ENCODE results near the gene COL27A1. TPM values are rescaled to one million over a fixed set of nuclear protein-coding genes. Genes with fewer than 3 reads are reported as not detected.
"Not testable (repeated sequence)": the region's sequence is repeated elsewhere in the genome, so short reads cannot be mapped to it uniquely, and the experiment has no call there.

Gene COL27A1
- total RNA-seq, 2 experiments from 2014 or later, result 0.50 to 1.2 TPM

DNA sequence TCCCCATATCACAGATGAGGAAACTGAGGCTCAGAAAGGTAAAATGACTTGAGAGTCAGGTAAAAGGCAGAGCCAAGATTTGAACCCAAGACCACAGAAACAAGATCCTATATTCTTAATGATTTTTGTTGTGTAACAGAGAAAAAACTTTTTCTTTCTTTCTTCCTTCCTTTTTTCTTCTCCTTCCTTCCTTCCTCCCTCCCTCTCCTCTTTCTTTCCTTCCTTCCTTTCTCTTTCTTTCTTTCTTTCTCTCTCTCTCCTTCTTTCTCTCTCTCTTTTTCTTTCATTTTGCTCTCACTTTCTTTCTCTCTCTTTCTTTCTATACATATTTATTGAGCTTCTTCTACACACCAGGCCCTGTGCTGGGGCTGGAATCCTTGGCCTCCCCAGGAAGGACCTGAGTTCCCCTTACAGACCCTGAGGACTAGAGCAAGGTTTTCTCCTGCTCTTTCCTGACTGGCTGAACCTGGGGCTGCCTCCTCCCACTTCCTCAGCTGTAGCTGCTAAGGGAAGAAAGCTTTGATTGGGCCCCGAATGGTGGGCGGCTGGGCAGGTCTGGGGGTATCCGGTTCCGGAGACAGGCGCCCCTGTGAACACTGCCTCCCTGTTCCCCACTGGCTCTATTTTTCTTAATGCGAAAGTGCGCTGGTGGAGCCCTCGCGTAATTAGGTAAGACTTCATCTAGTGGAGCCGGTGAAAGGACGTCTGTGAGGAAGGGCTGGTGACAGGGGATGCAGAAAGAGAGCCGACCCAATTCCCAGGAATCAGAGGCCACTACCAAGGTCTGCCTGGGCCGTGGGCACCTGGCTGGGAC lies 28.9 kb upstream of the COL27A1 start:
- Mint-ChIP-seq H3K4me3 (no peak overlapping the region), H3K27ac (no peak overlapping the region), H3K27me3 (peaks cover 4% of the 10 kb centered on the region), H3K36me3 (ENCODE audit: low read depth) (no peaks in the 10 kb centered on the region), H3K9me3 (no peaks in the 10 kb centered on the region), H3K4me1 (no peaks in the 10 kb centered on the region)
- ChIA-PET POLR2A (no interaction called here), CTCF (interaction anchor here (0.7 kb wide), 1 partner anchor 461 kb away, joined by 3 read pairs; the partner anchor contains the start of gene ATP6V1G1)
- no peak for DNase-seq

DNA sequence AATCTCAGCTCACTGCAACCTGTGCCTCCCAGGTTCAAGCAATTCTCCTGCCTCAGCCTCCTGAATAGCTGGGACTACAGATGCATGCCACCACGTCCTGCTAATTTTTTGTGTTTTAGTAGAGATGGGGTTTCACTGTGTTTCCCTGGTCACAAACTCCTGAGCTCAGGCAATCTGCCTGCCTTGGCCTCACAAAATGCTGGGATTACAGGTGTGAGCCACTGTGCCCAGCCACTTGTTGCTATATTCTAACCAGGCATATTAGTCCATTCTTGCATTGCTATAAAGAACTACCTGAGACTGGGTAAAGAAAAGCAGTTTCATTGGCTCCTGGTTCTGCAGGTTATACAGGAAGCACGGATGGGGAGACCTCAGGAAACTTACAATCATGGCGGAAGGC lies 26.6 kb upstream of the COL27A1 start:
- H3K4me3 Mint-ChIP-seq; CTCF ChIA-PET; H3K9me3 Mint-ChIP-seq; H3K36me3 Mint-ChIP-seq (ENCODE audit: low read depth); DNase-seq; H3K27me3 Mint-ChIP-seq; H3K4me1 Mint-ChIP-seq; POLR2A ChIA-PET; H3K27ac Mint-ChIP-seq: not testable (repeated sequence)

DNA sequence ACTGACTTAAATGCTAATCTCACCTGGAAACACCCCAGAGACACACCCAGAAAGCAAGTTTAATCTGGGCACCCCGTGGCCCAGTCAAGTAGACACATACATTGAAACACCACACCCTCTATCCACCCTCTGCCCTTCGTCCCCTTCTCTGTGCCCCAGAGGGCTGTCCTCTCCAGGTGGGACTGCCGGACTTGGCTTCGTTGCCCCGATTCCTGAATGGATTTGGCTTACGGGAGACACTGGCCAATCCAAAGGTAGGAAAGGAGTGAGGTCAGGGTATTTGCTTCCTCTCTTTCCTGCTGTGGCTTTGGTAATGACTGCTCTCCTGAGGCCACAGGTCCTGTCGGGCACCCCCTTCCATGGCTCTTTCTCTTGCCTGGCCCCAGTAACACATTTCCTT lies 25.2 kb upstream of the COL27A1 start:
- DNase-seq, result no peak
- no peaks in the 10 kb centered on the region for H3K4me1 Mint-ChIP-seq
- no peak overlapping the region for H3K4me3 Mint-ChIP-seq
- no peak overlapping the region for H3K27ac Mint-ChIP-seq
- no peaks in the 10 kb centered on the region for H3K36me3 Mint-ChIP-seq (ENCODE audit: low read depth)
- ChIA-PET POLR2A (no interaction called here), CTCF (no interaction called here)
- no peaks in the 10 kb centered on the region for H3K9me3 Mint-ChIP-seq
- peaks cover 7% of the 10 kb centered on the region for H3K27me3 Mint-ChIP-seq

DNA sequence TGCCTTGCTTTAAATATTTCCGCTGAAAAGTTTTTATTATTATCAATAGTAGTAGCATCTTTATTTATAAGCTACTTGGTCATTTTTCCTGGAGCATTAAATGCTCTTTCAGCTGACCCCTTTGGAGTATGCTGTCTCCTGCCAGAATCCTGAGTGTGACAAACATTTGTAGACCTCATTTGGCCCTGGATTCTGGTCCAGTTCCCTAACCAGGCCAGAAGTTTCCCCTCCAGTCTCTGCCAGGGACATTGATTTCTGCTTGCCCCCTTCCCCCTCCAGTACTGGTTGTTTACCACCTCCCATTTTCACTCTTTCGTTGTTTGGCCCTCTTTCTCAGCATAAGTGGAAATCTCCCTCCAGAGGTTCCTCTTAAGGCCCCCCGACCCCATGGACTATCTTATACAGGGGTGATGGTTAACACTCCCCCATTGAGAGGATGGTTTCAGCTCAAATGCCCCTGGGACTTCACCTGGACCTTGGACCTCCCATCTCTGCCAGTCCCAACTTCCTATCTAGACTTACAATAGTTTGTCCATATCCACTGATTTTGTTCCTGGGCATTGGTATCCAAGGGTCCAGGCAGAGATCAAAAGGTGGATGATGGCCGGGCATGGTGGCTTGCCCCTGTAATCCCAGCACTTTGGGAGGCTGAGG lies 24.6 kb upstream of the COL27A1 start:
- Mint-ChIP-seq H3K36me3 (ENCODE audit: low read depth) (no peaks in the 10 kb centered on the region), H3K4me1 (no peaks in the 10 kb centered on the region), H3K27ac (no peak overlapping the region), H3K4me3 (no peak overlapping the region), H3K27me3 (peaks cover 12% of the 10 kb centered on the region), H3K9me3 (no peaks in the 10 kb centered on the region)
- no peak for DNase-seq
- POLR2A ChIA-PET, result no interaction called here
- CTCF ChIA-PET, result no interaction called here

DNA sequence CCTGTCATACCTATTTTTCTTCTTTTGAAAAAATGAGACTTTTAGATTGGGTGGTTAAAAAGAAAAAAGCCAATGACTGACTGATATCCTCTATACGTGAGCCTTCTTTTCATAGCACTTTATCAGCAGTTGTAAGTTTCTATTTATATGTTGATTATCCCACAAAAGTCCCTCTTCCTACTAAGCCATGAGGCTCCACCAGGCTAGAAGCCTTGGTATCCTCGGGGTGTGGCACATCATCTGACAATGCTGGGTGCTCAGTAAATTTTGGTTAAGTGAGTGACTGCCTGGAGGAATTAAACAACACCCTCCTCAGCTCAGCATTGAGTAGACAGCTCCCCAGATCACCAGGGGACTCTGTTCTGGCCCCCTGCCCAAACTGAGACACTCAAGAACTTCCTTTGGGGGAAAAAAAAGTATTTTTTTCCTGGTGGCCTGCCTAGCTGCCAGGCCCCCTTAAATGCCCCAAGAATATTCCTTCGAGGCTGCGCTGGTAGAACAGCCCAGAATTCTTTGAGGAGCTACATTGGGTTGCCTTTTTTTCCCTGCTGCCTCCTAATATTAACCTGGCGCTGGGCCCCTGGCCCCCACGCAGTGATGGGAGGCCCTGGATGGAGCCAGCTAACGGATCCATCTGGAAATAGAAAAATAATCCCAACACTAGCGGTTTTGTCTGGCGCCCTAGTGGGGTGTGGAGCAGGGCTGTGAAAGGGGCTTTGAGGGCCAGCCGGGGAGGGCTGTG lies 23.4 kb upstream of the COL27A1 start:
- Mint-ChIP-seq H3K4me3 (no peak overlapping the region), H3K4me1 (no peaks in the 10 kb centered on the region), H3K27me3 (peaks cover 12% of the 10 kb centered on the region), H3K9me3 (no peaks in the 10 kb centered on the region), H3K36me3 (ENCODE audit: low read depth) (no peaks in the 10 kb centered on the region), H3K27ac (no peak overlapping the region)
- CTCF ChIA-PET, result interaction anchor here (2.1 kb wide), 1 partner anchor 159 kb away, joined by 5 read pairs; no protein-coding TSS in a partner anchor
- POLR2A ChIA-PET, result no interaction called here
- no peak for DNase-seq

DNA sequence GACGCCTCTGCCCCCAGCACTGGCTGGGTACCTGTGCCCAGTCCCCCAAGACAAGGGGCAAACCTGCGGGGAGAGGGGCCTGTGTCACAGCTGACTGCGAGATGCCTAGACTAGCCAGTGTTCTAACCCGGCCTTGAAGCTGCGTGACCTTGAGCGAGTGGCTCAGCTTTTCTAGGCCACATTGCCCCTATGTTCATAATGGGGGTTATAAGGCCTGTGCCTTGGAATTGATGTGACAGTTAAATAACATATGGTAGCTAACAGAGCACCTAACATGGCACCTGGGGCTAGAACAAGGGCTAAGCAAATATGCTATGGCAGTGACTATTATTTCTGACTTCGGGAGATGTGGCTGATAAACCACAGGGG lies 22.8 kb upstream of the COL27A1 start:
- CTCF ChIA-PET, result interaction anchor here (2.1 kb wide), 1 partner anchor 159 kb away, joined by 5 read pairs; no protein-coding TSS in a partner anchor
- Mint-ChIP-seq H3K36me3 (ENCODE audit: low read depth) (no peaks in the 10 kb centered on the region), H3K4me1 (no peaks in the 10 kb centered on the region), H3K4me3 (no peak overlapping the region), H3K27ac (no peak overlapping the region), H3K9me3 (no peaks in the 10 kb centered on the region), H3K27me3 (peaks cover 13% of the 10 kb centered on the region)
- DNase-seq, result no peak
- POLR2A ChIA-PET, result no interaction called here

DNA sequence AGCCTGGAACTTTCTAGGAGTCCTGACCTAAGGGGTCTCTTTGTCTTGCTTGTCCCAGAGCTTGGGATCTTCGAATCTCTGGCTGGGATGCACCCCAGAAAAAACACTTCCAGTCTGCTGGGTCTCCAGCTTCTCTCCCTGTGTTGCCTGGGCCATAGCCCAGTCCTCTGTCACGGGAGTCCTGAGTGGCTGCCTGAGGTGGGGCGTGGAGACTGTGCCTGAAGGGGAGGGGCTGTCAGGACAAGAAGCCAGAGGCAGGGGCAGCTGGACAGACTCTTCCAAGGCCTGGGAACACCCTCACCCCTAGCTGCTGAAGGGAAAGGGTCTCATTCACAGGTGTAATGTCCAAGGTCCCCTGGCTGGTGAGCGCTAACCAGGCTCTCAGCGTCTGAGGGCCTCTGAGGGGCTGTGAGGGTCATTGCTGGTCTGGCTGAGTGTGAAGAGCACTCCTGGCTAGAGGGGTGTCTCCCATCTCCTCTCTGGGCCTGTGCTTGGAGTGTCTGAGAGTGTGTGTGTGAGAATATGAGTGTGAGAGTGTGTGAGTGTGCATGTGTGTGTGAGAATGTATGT lies 20.4 kb upstream of the COL27A1 start:
- no peaks in the 10 kb centered on the region for H3K9me3 Mint-ChIP-seq
- H3K27ac Mint-ChIP-seq, result no peak overlapping the region
- H3K4me3 Mint-ChIP-seq, result no peak overlapping the region
- peaks cover 13% of the 10 kb centered on the region for H3K27me3 Mint-ChIP-seq
- no peaks in the 10 kb centered on the region for H3K4me1 Mint-ChIP-seq
- DNase-seq, result no peak
- ChIA-PET CTCF (no interaction called here), POLR2A (no interaction called here)
- no peaks in the 10 kb centered on the region for H3K36me3 Mint-ChIP-seq (ENCODE audit: low read depth)

DNA sequence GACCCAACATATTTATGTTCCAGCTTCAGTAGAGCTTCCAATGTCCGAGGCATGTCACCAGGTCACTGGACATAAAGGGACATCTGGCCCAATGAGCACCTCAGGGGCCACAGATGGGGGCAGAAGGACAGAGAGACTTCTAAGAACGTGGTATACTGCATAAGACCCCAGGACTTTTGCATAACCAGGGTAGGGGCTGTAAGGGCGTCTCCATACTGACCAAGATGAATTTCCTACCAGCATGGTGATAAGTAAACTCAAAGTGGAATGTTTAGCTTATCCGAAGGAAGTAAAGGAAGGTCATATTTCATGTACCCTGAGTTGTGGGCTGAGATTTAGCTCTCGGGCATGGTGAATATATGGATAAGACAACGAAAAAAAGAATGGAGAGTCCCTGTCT lies 17.5 kb upstream of the COL27A1 start:
- no peak for DNase-seq
- Mint-ChIP-seq H3K27ac (no peak overlapping the region), H3K9me3 (no peaks in the 10 kb centered on the region), H3K4me3 (no peak overlapping the region), H3K36me3 (ENCODE audit: low read depth) (no peaks in the 10 kb centered on the region), H3K27me3 (peaks cover 12% of the 10 kb centered on the region), H3K4me1 (no peaks in the 10 kb centered on the region)
- POLR2A ChIA-PET, result no interaction called here
- CTCF ChIA-PET, result interaction anchor here (1.0 kb wide), 1 partner anchor 55 kb away, joined by 4 read pairs; no protein-coding TSS in a partner anchor

DNA sequence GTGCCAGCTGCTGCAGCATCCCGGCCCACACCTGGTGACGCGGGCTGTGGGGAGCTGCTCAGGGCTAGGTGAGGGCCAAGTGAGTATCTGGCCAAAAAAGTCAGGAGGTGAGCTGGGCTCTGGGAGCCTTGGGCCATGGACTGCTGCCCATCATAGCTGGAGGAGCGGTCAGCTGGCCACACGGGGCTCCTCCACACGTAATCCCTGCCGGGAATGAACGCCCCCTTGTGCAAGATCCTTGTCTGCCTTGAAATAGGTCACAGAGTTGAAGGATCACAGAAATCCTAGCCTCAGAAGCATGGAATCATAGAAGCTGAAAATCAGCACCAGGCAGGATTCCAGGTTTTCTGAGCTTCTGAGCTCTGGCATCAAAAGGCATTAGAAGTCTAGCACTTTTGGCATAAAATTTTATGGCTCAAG lies 16.8 kb upstream of the COL27A1 start:
- Mint-ChIP-seq H3K27me3 (peaks cover 13% of the 10 kb centered on the region), H3K27ac (no peak overlapping the region), H3K4me1 (no peaks in the 10 kb centered on the region)

DNA sequence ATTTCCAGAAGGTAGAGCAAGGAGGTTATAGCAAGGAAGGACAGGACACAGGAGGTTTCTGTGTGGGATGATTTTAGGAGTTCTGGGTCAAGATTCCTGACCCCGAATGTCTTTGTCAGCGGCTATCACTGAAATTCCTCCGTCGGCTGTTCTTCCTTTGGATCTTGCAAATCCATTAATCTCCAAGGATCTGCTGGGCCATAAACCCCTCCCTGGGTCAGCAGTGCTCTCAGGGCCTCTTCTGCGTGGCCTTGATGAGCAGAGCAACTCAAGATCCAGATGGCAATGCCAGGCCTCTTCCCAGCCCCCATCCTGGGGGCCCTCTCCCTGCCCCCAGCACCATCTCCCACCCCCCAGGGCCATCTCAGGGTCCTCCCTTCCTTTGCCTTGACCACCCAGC lies 16.3 kb upstream of the COL27A1 start:
- no peak overlapping the region for H3K4me3 Mint-ChIP-seq
- no peaks in the 10 kb centered on the region for H3K9me3 Mint-ChIP-seq
- no peaks in the 10 kb centered on the region for H3K36me3 Mint-ChIP-seq (ENCODE audit: low read depth)
- ChIA-PET CTCF (interaction anchor here (1.0 kb wide), 1 partner anchor 56 kb away, joined by 4 read pairs; no protein-coding TSS in a partner anchor), POLR2A (no interaction called here)
- H3K4me1 Mint-ChIP-seq, result no peaks in the 10 kb centered on the region
- no peak overlapping the region for H3K27ac Mint-ChIP-seq
- peaks cover 13% of the 10 kb centered on the region for H3K27me3 Mint-ChIP-seq
- no peak for DNase-seq

More for the DNA sequence above, 16.8 kb upstream of the COL27A1 start:
- DNase-seq, result no peak
- CTCF ChIA-PET, result interaction anchor here (1.0 kb wide), 1 partner anchor 56 kb away, joined by 4 read pairs; no protein-coding TSS in a partner anchor
- Mint-ChIP-seq H3K9me3 (no peaks in the 10 kb centered on the region), H3K4me3 (no peak overlapping the region), H3K36me3 (ENCODE audit: low read depth) (no peaks in the 10 kb centered on the region)
- POLR2A ChIA-PET, result no interaction called here

DNA sequence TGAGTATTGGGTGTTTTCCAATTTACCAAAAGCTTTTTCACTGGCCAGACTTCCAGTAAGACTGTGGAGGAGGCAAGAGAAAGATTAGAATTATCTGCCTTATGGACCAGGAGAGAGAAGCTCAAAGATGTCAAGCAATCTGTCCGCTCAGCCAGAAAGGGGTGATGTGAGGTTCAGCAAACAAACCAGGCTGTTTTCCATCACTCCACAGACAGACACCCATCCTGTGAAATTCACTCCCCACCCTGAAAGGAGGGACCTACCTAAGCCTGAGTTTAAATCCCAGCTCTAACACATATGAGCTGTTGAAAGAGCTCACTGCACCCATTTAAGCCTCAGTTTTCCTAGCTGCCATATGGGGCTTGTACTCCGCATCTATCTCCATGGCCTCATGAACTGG lies 14.9 kb upstream of the COL27A1 start:
- POLR2A ChIA-PET, result no interaction called here

DNA sequence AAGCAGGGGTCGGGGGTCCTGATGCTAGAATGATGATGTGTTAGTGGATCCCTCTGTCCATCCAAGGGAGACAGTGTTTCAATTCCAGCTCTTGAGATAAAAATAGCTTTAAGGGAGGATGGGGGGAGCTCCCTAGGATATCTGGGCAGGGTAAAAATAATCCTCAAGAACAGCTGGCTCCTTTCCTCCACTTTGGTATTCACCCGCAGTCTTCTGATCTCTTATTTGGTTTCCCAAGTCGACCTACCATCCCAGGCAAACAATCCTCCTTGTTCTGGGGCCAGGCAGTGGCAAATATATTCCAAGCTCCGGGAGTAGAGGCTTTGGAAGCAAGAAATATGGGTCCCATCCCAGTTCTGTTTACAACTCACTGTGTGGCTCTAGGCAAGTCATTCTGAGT lies 14.5 kb upstream of the COL27A1 start:
- Mint-ChIP-seq H3K27me3 (peaks cover 7% of the 10 kb centered on the region), H3K4me1 (no peaks in the 10 kb centered on the region), H3K9me3 (no peaks in the 10 kb centered on the region), H3K4me3 (no peak overlapping the region), H3K27ac (no peak overlapping the region), H3K36me3 (ENCODE audit: low read depth) (no peaks in the 10 kb centered on the region)
- no peak for DNase-seq
- ChIA-PET POLR2A (no interaction called here), CTCF (interaction anchor here (1.2 to 3.4 kb wide), 3 partner anchors 14 to 150 kb away, joined by 3 to 14 read pairs (median 9); partner anchors contain the start of gene COL27A1)

More for the DNA sequence above, 14.9 kb upstream of the COL27A1 start:
- DNase-seq, result no peak
- CTCF ChIA-PET, result interaction anchor here (0.9 to 3.4 kb wide), 3 partner anchors 14 to 151 kb away, joined by 3 to 14 read pairs (median 3); partner anchors contain the start of gene COL27A1
- no peak overlapping the region for H3K27ac Mint-ChIP-seq
- no peak overlapping the region for H3K4me3 Mint-ChIP-seq
- peaks cover 9% of the 10 kb centered on the region for H3K27me3 Mint-ChIP-seq
- no peaks in the 10 kb centered on the region for H3K9me3 Mint-ChIP-seq
- H3K4me1 Mint-ChIP-seq, result no peaks in the 10 kb centered on the region
- no peaks in the 10 kb centered on the region for H3K36me3 Mint-ChIP-seq (ENCODE audit: low read depth)
